Thymus (tissue), 11 donors: Measurements from ENCODE around the gene SPOCK3. TPM values are rescaled to one million over a fixed set of nuclear protein-coding genes. Genes with fewer than 3 reads are reported as not detected.
"Not testable (repeated sequence)": the region's sequence is repeated elsewhere in the genome, so short reads cannot be mapped to it uniquely, and the experiment has no call there.

Experiments
- DNase-seq, 9 donors: peaks; one replicate each; pipeline ENCODE4 v3.0.0-alpha.2; 2013; ENCODE audit warnings: low spot score in 9 of 9, low read depth in 6 of 9, missing footprints in 1 of 9
- H3K27ac ChIP-seq, 2 donors: one replicate each; pipeline ENCODE4 v1.5.1; 2013; ENCODE audit warnings: control low read depth in 1 of 2, low read depth in 1 of 2, low read length in 1 of 2, mild to moderate bottlenecking in 1 of 2, moderate library complexity in 1 of 2
- H3K27me3 ChIP-seq, 2 donors: one replicate each; pipeline ENCODE4 v1.5.1; 2013; ENCODE audit warnings: low read length in 1 of 2; ENCODE audit not compliant: control insufficient read depth in 2 of 2, insufficient read depth in 1 of 2
- H3K36me3 ChIP-seq, 2 donors: one replicate each; pipeline ENCODE4 v1.5.1; 2013; ENCODE audit warnings: low read length in 1 of 2, mild to moderate bottlenecking in 1 of 2, moderate library complexity in 1 of 2; ENCODE audit not compliant: control insufficient read depth in 2 of 2, insufficient read depth in 2 of 2
- H3K4me1 ChIP-seq, 2 donors: one replicate each; pipeline ENCODE4 v1.5.1; 2013; ENCODE audit warnings: low read length in 2 of 2; ENCODE audit not compliant: control insufficient read depth in 2 of 2, insufficient read depth in 2 of 2
- H3K4me3 ChIP-seq, 2 donors: one replicate each; pipeline ENCODE4 v1.5.1; 2013; ENCODE audit warnings: low read length in 2 of 2, control low read depth in 1 of 2, mild to moderate bottlenecking in 1 of 2
- H3K9me3 ChIP-seq, 2 donors: one replicate each; pipeline ENCODE4 v1.5.1; 2013; ENCODE audit warnings: low read length in 1 of 2, mild to moderate bottlenecking in 1 of 2; ENCODE audit not compliant: control insufficient read depth in 2 of 2, insufficient read depth in 1 of 2
- WGBS: extraction: QIAGEN DNeasy Blood & Tissue Kit; methylation state at CpG from one replicate; pipeline ENCODE4 v1.1.7; 2013; 5-methylcytosine and 5-hydroxymethylcytosine counted together
- polyA plus RNA-seq: library from polyadenylated mRNA; stranded (reverse); fragments of 200-250 nt; gene quantifications from one replicate; pipeline ENCODE4 v1.2.3, GENCODE V29; 2013
- total RNA-seq: library from RNA; stranded (reverse); fragments of 120-200 nt; gene quantifications from one replicate; pipeline ENCODE4 v1.2.4, GENCODE V29; 2013
- donor health status: healthy.

Gene SPOCK3
- total and polyA plus RNA-seq, 2 donors, result 0.48 to 1.2 TPM

DNA sequence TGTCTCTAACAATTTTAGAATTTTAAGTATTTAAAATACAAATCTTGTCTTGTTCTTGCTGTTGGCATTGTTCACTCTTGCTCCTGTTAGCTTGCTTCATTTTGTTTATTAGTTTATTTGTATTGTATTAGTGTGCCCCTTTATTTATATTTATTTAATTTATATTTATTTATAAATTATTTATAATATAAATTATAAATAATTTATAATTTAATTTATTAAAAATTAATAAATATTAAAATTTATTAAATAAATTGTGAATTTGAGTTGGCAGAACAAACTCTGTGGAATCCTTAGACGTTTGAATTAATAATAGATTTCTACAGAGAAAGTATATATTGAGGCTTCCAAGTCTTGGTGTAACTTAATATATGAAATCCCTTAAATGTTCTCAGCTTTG lies 331.4 kb downstream of the SPOCK3 start:
- Histone ChIP-seq H3K27ac (no peak overlapping the region), H3K4me3 (no peak overlapping the region), H3K4me1 (no peaks in the 10 kb centered on the region), H3K36me3 (no peaks in the 10 kb centered on the region), H3K9me3 (no peaks in the 10 kb centered on the region), H3K27me3 (no peaks in the 10 kb centered on the region)
- DNase-seq, result no peak
- WGBS, result 75% methylated on average over 1 of the region's 1 CpG

DNA sequence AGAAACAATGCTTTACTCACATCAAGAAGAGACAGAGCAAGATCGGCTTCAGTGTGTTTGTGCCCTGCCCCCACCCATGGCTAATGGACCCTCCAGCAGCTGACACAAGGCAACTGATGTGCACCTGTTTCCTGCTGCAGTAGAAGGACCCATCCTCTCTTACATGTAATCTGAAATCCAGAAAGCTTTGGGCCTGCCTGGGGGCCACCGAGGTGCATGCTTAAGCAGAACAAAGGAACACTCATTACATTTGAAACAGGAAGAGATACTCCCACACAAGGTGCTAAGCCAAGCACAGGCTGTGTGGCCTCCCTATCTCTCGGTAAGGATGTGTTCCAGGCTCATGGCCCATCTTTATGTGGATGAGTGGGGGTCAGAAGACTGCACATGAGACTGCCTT lies 338.0 kb downstream of the SPOCK3 start:
- 76% methylated on average over 3 of the region's 3 CpGs for WGBS
- H3K27me3 ChIP-seq, result no peaks in the 10 kb centered on the region
- no peaks in the 10 kb centered on the region for H3K36me3 ChIP-seq
- peaks cover 0 to 16% of the 10 kb centered on the region in 2 donors for H3K4me1 ChIP-seq
- DNase-seq, result peak; percentile 16 to 85 (median 55)
- peak overlapping the region in 1 of 2 donors; percentile 86 for H3K27ac ChIP-seq
- no peaks in the 10 kb centered on the region for H3K9me3 ChIP-seq
- no peak overlapping the region for H3K4me3 ChIP-seq

DNA sequence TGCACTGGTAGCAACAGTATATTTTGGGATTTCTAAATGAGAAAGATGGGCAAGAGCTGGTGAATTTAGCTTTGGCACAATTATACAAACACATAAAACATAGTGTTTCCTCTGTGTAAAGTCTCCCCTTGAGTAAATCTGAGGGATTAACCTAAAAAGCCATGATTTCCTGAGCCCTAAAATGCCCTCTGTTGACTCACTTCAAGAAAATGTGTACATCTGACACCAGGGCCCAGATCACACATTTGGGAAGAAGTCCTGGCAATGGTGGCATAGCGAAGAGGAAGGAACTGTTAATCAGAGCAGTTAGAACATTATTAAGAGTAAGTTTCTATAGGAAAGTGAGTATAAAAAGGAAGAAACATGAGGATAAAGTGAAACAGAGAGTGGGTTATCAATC lies 338.5 kb downstream of the SPOCK3 start:
- H3K9me3 ChIP-seq, result no peaks in the 10 kb centered on the region
- no peaks in the 10 kb centered on the region for H3K36me3 ChIP-seq
- H3K4me3 ChIP-seq, result no peak overlapping the region
- H3K27ac ChIP-seq, result peak overlapping the region in 1 of 2 donors; percentile 86
- WGBS, result 93% methylated on average over 1 of the region's 1 CpG
- H3K27me3 ChIP-seq, result no peaks in the 10 kb centered on the region
- DNase-seq, result peak in 3 of 9 donors; percentile 6 to 17 (median 15)
- peaks cover 0 to 16% of the 10 kb centered on the region in 2 donors for H3K4me1 ChIP-seq

DNA sequence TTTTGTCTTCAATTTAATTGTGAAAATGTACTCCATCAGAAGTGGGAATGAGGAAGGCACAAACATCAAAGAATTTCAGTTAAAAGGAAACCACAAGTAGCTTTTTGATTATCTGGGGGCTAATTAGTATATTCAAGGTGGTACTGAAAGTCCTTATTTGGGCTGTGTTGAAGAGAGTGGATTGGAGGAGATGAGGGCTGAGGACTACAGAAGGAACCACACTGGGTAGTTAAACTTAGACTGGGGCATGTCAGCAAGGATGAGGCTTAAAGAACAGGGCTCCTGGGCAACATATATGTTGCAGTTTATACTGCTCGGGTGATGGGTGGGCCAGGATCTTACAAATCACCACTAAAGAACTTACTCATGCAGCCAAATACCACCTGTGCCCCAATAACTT lies 346.8 kb downstream of the SPOCK3 start:
- H3K4me1 ChIP-seq, result peaks cover 0 to 2% of the 10 kb centered on the region in 2 donors
- H3K4me3 ChIP-seq, result no peak overlapping the region
- H3K9me3 ChIP-seq, result no peaks in the 10 kb centered on the region
- no peak overlapping the region for H3K27ac ChIP-seq
- no peak for DNase-seq
- WGBS, result 98% methylated on average over 1 of the region's 1 CpG
- H3K27me3 ChIP-seq, result no peaks in the 10 kb centered on the region
- no peaks in the 10 kb centered on the region for H3K36me3 ChIP-seq

DNA sequence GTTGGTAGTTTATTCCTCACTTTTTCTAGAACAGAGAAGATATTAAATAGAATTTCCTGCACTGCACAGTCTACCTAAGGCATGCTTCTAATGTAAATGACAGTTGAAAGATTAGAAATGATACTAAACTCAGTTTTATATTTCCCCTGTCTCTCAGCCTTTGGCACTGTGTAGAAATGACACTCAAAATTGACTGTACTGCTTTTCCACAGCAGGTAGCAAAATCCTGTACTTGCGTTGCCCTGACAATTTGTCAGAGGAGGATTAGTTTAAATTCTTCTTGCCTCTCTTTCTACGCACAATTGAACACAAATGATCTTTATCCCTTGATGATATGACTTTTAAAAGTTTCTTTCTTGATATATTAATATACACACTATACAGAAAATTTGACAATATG lies 347.6 kb downstream of the SPOCK3 start:
- WGBS, result 97% methylated on average over 2 of the region's 2 CpGs
- no peaks in the 10 kb centered on the region for H3K36me3 ChIP-seq
- DNase-seq, result no peak
- no peak overlapping the region for H3K4me3 ChIP-seq
- H3K9me3 ChIP-seq, result no peaks in the 10 kb centered on the region
- no peaks in the 10 kb centered on the region for H3K27me3 ChIP-seq
- no peak overlapping the region for H3K27ac ChIP-seq
- peaks cover 0 to 2% of the 10 kb centered on the region in 2 donors for H3K4me1 ChIP-seq

DNA sequence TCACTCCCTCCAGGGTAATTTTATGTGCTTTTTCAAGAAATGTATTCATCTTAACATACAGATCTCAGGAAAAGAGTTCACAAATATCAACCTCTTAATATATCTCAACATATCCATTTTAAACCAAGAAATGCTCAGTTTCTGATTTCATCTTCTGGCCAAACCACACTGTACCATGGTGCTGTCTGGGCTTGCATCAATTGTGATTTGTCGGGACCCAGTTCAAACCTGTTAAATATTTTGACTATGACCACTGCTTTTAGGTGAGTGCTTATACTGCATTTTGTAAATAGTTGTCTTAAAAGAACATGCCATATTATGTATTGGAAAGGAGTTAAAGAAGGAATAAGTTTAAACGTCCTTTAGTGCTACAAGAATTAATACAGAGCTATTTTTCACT lies 352.1 kb downstream of the SPOCK3 start:
- Histone ChIP-seq H3K9me3 (no peaks in the 10 kb centered on the region), H3K4me3 (no peak overlapping the region), H3K27ac (no peak overlapping the region), H3K36me3 (no peaks in the 10 kb centered on the region), H3K4me1 (no peaks in the 10 kb centered on the region), H3K27me3 (no peaks in the 10 kb centered on the region)
- no peak for DNase-seq
- WGBS, result 81% methylated on average over 2 of the region's 2 CpGs

DNA sequence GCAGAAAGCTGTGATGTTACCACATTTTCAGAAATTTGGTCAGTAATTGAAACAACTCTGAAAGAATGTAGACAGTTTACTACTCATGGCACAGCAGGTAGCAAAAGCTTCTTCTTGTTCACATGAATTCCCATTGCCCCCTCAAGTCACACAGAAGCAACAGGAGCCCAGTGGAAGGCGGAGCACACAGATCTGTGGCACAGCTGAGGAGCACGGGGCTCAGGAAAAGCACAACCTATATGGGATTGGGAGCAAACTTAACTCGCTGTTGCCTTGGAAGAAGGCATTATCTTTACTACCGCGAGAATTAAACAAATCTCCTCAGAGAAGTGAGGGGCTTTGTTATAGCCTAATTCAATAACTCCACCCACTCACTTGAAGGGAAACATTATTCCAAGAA lies 358.5 kb downstream of the SPOCK3 start:
- H3K9me3 ChIP-seq, result no peaks in the 10 kb centered on the region
- no peaks in the 10 kb centered on the region for H3K36me3 ChIP-seq
- H3K4me1 ChIP-seq, result no peaks in the 10 kb centered on the region
- 88% methylated on average over 5 of the region's 5 CpGs for WGBS
- no peak for DNase-seq
- H3K4me3 ChIP-seq, result no peak overlapping the region
- H3K27me3 ChIP-seq, result no peaks in the 10 kb centered on the region
- no peak overlapping the region for H3K27ac ChIP-seq

DNA sequence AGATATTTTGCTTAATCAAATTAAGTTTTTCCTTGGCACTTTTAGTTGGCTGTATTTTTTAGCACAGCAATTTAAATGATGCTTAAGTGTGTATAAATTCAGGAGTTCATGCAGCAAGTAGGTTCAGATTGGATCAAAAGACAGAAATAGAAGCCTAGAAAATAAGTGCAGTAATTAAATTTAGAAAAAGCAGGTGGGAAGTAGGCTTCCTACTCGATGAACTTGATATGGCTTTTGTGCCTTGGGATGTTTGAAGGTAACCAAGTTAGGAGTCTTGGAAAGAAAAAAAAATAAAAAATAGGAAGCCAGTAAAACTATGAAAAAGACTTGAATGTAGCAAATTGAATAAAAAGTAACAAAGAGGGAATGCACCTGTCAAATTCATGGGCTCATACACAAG lies 372.3 kb downstream of the SPOCK3 start:
- DNase-seq, result no peak
- WGBS, result 86% methylated on average over 1 of the region's 1 CpG
- H3K4me3 ChIP-seq, result no peak overlapping the region
- no peaks in the 10 kb centered on the region for H3K4me1 ChIP-seq
- H3K9me3 ChIP-seq, result no peaks in the 10 kb centered on the region
- no peaks in the 10 kb centered on the region for H3K27me3 ChIP-seq
- no peaks in the 10 kb centered on the region for H3K36me3 ChIP-seq
- H3K27ac ChIP-seq, result no peak overlapping the region

DNA sequence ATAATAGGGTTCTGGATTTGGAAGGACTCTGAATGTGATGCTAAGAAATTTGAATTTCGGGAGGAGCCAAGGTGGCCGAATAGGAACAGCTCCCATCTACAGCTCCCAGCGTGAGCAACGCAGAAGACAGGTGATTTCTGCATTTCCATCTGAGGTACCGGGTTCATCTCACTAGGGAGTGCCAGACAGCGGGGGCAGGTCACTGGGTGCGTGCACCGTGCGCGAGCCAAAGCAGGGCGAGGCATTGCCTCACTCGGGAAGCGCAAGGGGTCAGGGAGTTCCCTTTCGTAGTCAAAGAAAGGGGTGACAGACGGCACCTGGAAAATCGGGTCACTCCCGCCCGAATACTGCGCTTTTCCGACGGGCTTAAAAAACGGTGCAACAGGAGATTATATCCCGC lies 383.9 kb downstream of the SPOCK3 start:
- H3K36me3 ChIP-seq, H3K27ac ChIP-seq, H3K4me1 ChIP-seq, H3K4me3 ChIP-seq, DNase-seq, H3K27me3 ChIP-seq, H3K9me3 ChIP-seq: not testable (repeated sequence)
- 96% methylated on average over 23 of the region's 23 CpGs for WGBS

DNA sequence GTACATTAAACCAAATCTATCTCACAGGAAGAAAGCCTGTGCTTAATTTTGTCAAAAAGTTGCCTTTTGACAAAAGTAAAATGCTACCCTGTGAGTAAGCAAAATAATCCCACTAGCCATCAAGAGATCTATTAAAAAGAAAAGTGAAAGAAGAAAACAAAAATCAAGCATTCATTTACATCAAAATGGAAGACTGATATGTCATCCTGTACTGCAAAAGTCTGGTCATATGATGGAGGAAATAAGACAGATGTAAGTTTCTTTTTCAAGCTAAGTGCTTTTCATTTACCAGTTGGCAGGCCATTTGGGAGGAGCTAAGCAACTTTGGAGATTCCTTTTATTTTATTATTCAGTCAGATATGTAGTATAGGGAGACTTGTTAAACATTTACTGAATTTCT lies 387.4 kb downstream of the SPOCK3 start:
- H3K4me1 ChIP-seq, result no peaks in the 10 kb centered on the region
- H3K4me3 ChIP-seq, result no peak overlapping the region
- peaks cover 0 to 11% of the 10 kb centered on the region in 2 donors for H3K9me3 ChIP-seq
- DNase-seq, result no peak
- H3K36me3 ChIP-seq, result no peaks in the 10 kb centered on the region
- H3K27me3 ChIP-seq, result no peaks in the 10 kb centered on the region
- no peak overlapping the region for H3K27ac ChIP-seq
